H7 (cell line): ENCODE data around the gene MAPKAPK5. TPM values are rescaled to one million over a fixed set of nuclear protein-coding genes. Genes with fewer than 3 reads are reported as not detected.

Experiments used
- DNase-seq: peaks from one replicate; pipeline ENCODE4 v3.0.0; 2012
- H3K27me3 ChIP-seq: 2 replicates; pipeline ENCODE4 v1.6.0; 2011; ENCODE audit warnings: mild to moderate bottlenecking, low read length; ENCODE audit not compliant: control insufficient read depth, insufficient read depth
- H3K36me3 ChIP-seq: replicated peaks from 2 replicates; pipeline ENCODE4 v1.5.1; 2011; ENCODE audit warnings: low read length; ENCODE audit not compliant: control insufficient read depth, insufficient read depth
- H3K4me3 ChIP-seq: 2 replicates; pipeline ENCODE4 v1.5.1; 2011; ENCODE audit warnings: low read depth, mild to moderate bottlenecking, control low read depth, low read length, moderate library complexity; ENCODE audit not compliant: insufficient read depth
- total RNA-seq: library from RNA; depleted of rRNA; stranded (reverse); fragments of >200 nt; shearing (Covaris generic); gene quantifications from 2 replicates; pipeline ENCODE4 v1.2.3, GENCODE V29; 2014

MAPKAPK5 gene
- total RNA-seq, 1 experiment from 2014 or later = 102 TPM

GRCh38 chr12:111887926-111888745 is 46.1 kb downstream of the MAPKAPK5 start:
- Histone ChIP-seq H3K27me3 (no peaks in the 10 kb centered on the region), H3K4me3 (no peak overlapping the region), H3K36me3 (peaks cover 57% of the 10 kb centered on the region)
- DNase-seq = no peak

DNA sequence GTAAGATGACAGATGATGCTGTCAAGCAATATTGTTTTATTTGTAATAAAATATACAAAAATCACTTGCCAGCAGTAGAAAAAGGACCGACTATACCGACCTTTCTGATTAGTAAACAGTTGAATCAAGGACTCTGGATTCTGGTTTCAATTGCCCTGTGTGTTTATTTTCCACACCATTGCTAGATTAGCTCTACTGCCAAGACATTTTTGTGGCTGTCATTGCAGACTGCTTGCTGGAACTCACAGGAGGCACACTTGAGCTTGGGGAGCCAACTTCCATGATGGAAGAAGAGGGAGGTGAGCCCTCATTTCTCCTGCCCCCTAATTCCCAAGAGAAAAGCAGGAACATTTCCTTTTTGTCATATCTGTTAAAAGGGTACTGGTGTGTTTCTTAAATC is 51.3 kb downstream of the MAPKAPK5 start:
- H3K36me3 ChIP-seq = peaks cover 30% of the 10 kb centered on the region
- no peaks in the 10 kb centered on the region for H3K27me3 ChIP-seq
- DNase-seq = no peak
- H3K4me3 ChIP-seq = no peak overlapping the region

DNA sequence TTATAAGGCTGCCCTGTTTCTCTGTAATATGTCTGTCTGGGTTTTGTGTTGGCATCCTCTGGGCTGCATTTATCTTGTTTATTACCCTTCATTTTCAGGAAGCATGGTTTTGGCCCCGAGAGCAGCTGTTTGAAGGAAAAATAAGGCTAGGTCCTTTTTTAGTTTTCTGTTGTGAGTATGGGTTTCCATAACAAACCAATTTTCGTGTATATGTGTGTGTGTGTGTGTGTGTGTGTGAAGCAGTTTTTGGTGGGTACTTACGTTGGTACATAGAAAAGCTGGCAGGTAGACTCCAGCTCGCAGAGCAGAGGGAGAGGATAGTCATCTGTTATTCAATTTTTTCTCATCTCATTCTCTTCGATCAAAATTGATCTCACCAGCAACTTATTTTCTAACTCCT is 52.5 kb downstream of the MAPKAPK5 start:
- Histone ChIP-seq H3K36me3 (peaks cover 23% of the 10 kb centered on the region), H3K4me3 (no peak overlapping the region), H3K27me3 (no peaks in the 10 kb centered on the region)
- no peak for DNase-seq

DNA sequence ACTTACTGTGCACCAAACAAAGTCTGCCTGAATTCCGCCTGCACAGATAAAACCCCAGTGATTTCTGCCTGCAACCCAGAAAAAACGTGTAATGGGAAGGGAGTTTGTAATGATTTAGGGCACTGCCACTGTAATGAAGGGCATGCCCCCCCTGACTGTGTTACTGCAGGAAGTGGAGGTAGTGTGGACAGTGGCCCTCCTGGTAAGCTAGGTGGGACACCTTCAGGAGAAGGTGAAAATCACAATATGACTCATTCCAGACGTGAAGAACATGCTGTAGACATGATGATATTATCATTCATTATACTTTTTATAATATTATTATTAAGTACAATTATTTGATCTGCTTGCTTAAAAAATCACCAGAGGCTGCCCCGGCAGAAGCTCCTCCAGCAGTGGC is 59.2 kb downstream of the MAPKAPK5 start:
- H3K27me3 ChIP-seq = no peaks in the 10 kb centered on the region
- H3K36me3 ChIP-seq = peaks cover 3% of the 10 kb centered on the region; the same call in 1 of the 2 replicates
- no peak for DNase-seq

GRCh38 chr12:111904446-111904975 is 62.5 kb downstream of the MAPKAPK5 start:
- no peaks in the 10 kb centered on the region for H3K36me3 ChIP-seq
- H3K4me3 ChIP-seq = no peak overlapping the region
- DNase-seq = no peak
- no peaks in the 10 kb centered on the region for H3K27me3 ChIP-seq

More for the DNA sequence above, 59.2 kb downstream of the MAPKAPK5 start:
- H3K4me3 ChIP-seq = no peak overlapping the region

DNA sequence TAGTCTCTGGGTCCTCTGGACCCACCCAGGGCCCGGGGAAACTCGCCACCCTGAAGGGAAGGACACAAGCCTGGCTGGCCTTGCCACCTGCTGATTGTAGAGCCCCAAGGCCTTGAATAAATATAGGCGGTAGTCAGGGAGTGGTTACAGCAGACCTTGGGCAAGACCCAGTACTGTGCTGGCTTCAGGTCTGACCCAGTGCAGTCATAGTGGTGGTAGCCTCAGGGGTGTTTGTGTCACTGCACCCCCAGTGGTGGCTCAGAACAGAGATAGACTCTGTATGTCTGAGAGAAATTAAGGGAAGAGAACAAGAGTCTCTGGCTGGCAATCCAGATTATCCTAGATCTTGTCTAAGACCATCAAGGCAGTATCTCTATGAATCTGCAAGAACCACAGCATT is 63.5 kb downstream of the MAPKAPK5 start:
- H3K4me3 ChIP-seq = no peak overlapping the region
- H3K36me3 ChIP-seq = no peaks in the 10 kb centered on the region
- no peak for DNase-seq
- H3K27me3 ChIP-seq = no peaks in the 10 kb centered on the region

DNA sequence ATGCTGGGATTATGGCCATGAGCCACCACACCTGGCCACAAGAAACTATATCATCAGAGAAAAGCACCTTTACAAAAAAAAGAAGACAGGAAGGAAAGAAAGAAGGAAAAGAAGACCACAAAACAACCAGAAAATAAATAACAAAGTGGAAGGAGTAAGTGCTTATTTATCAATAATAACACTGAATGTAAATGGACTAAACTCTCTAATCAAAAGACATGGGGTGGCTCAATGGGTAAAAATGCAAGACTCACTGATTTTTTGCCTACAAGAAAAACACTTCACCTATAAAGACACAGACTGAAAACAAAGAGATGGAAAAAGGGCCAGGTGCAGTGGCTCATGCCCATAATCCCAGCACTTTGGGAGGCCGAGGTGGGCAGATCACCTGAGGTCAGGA is 65.7 kb downstream of the MAPKAPK5 start:
- DNase-seq = no peak
- Histone ChIP-seq H3K4me3 (no peak overlapping the region), H3K36me3 (no peaks in the 10 kb centered on the region), H3K27me3 (no peaks in the 10 kb centered on the region)

DNA sequence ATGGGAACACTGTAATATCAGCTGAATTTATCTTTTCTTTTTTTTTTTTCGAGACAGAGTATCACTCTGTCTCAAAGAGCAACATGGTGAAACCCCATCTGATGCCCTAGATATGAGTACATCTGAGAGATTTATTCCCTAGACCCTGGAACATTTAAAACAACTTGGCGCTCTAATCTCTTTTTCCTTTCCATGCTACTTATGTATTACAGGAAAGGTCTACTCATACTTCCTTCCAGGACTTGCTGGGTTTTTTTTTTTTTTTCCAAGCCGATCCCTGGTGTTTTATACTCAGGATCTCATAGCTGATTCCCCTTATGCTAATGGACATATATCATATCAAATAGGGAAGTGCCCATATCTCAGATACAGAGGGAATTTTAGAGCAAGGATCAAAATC is 83.1 kb downstream of the MAPKAPK5 start:
- Histone ChIP-seq H3K4me3 (no peak overlapping the region), H3K36me3 (no peaks in the 10 kb centered on the region), H3K27me3 (no peaks in the 10 kb centered on the region)
- DNase-seq = no peak

DNA sequence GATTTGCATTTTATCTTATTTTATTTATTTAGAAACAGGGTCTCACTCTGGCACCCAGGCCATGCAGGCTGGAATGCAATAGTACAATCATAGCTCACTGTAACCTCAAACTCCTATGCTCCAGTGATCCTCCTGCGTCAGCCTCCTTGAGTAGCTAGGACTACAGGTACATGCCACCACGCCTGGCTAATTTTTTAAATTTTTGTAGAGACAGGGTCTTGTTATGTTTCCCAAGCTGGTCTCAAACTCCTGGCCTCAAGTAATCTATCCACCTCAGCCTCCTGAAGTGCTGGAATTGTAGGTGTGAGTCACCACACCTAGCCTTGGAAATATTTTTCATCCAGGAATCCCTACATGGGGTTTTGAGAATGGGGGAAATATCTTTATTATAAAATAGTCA is 84.6 kb downstream of the MAPKAPK5 start:
- H3K4me3 ChIP-seq = no peak overlapping the region
- no peak for DNase-seq
- H3K27me3 ChIP-seq = no peaks in the 10 kb centered on the region
- H3K36me3 ChIP-seq = no peaks in the 10 kb centered on the region

DNA sequence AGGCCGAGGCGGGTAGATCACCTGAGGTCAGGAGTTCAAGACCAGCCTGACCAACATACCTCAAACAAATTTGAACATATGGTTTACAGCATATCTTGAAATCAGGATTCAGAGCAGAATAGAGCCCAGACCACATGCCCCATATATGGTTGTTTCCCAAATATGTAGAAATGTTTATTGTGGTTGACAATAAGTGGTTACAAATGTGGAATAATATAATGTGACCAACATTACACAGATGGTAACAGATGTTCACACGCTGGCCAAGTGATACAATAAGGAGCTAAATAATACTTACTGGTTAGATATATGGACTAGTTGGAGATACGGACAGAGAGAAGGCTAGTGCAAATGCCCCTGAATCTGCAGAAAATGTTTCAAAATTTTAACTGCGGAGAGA is 85.3 kb downstream of the MAPKAPK5 start:
- Histone ChIP-seq H3K36me3 (no peaks in the 10 kb centered on the region), H3K27me3 (no peaks in the 10 kb centered on the region), H3K4me3 (no peak overlapping the region)

DNA sequence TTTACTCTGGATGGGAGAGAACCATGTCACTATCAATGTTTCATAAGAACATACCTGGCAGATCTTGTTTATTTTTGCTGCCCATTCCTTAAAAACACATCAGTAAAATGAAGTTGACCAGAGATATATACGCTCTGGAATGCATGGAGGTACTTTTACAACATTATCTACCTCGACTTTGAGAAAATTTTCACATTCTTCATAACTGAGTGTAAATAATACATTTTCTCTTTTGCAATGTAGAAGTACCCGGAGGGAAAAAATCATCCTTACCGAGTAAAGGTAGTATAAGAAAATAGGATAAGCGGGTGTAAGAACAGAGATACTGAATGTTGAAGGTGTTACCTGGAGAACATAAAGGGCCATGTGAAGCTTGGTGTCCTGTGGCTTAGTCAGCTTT is 90.2 kb downstream of the MAPKAPK5 start:
- no peak for DNase-seq
- H3K4me3 ChIP-seq = no peak overlapping the region

More for the DNA sequence above, 85.3 kb downstream of the MAPKAPK5 start:
- DNase-seq = no peak

DNA sequence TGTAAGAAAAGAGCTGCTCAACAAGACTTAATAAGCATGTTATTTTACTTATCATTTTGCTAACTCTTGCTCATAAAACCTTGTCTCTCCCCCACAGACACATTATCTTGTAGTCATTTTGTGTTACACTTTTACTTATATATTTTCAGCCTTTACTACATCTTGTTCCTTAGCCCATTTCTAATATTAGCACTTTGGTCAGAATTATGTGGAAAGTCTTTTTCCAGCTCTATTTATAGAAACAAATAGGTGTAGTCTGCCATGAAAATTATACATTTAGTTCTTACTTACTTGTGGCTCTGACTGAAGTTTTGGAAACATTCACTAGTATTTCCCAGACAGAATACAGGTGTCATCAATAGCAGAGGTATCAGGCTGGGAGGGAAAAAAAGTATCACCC is 94.8 kb downstream of the MAPKAPK5 start:
- Histone ChIP-seq H3K27me3 (no peaks in the 10 kb centered on the region), H3K36me3 (no peaks in the 10 kb centered on the region), H3K4me3 (no peak overlapping the region)
- DNase-seq = no peak

More for the DNA sequence above, 90.2 kb downstream of the MAPKAPK5 start:
- no peaks in the 10 kb centered on the region for H3K36me3 ChIP-seq
- no peaks in the 10 kb centered on the region for H3K27me3 ChIP-seq

- DNase-seq = no peak
- Histone ChIP-seq H3K27me3 (no peaks in the 10 kb centered on the region), H3K4me3 (no peak overlapping the region), H3K36me3 (no peaks in the 10 kb centered on the region)
Measured at GRCh38 chr12:111937429-111937828, 95.4 kb downstream of the MAPKAPK5 start.

- no peaks in the 10 kb centered on the region for H3K36me3 ChIP-seq
- no peaks in the 10 kb centered on the region for H3K27me3 ChIP-seq
- no peak for DNase-seq
- no peak overlapping the region for H3K4me3 ChIP-seq
Measured at GRCh38 chr12:111942557-111942956, 100.5 kb downstream of the MAPKAPK5 start.

DNA sequence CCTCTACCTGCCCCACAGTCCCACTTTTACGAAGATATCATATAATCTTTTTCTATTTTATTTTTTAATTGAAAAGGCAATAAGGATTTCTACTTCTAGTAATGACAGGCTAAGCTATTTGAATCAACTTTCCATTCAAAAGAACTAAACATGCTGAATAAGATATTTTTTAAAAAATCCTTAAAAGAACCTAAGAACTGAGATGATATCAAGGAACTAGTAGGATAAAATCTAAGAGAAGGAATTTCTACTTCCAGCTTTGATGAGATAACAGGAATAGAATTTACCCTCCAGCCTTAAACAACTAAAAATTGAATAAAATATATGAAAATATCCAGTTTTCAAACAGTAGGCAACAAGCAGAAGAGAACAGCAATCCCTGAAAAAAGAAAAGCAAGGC is 101.9 kb downstream of the MAPKAPK5 start:
- DNase-seq = no peak
- Histone ChIP-seq H3K4me3 (no peak overlapping the region), H3K36me3 (no peaks in the 10 kb centered on the region), H3K27me3 (no peaks in the 10 kb centered on the region)
